ENCODE results near the gene TOMM20.

TOMM20 gene

GRCh38 chr1:235157150-235157549 is 28.5 kb upstream of the TOMM20 start:
- no peak overlapping the region for H2AFZ ChIP-seq (ENCODE audit: low read depth, low read length, severe bottlenecking)
- TF ChIP-seq EZH2phosphoT487 (conservative IDR thresholded peaks at IDR 0.05; ENCODE audit: low read length) (no peak), CTCF (IDR thresholded peaks at IDR 0.05; ENCODE audit: insufficient read depth, low read length, poor library complexity, severe bottlenecking) (no peak)
- no peak overlapping the region for H3K27ac ChIP-seq (ENCODE audit: low read depth, low read length)
- H4K20me1 ChIP-seq (ENCODE audit: low read depth, low read length): peaks cover 4% of the 10 kb centered on the region
- H3K9ac ChIP-seq (ENCODE audit: low read length): no peak overlapping the region
- no peak overlapping the region for H3K4me2 ChIP-seq (ENCODE audit: low read depth, low read length, poor library complexity, severe bottlenecking)
- no peaks in the 10 kb centered on the region for H3K27me3 ChIP-seq (ENCODE audit: low read length)
- 0 out of 2 replicates have a peak, but pooled peaks cover 3% of the 10 kb centered on the region for H3F3A ChIP-seq (ENCODE audit: insufficient read depth)
- H3K79me2 ChIP-seq (ENCODE audit: insufficient read depth, low read length): peaks cover 54% of the 10 kb centered on the region
- H3K9me2 ChIP-seq (replicated peaks; ENCODE audit: insufficient read depth, low read length): no peaks in the 10 kb centered on the region
- peaks cover 18% of the 10 kb centered on the region; the same call in 1 of the 2 replicates for H3K36me3 ChIP-seq (ENCODE audit: low read length)
- no peak overlapping the region for H3K4me3 ChIP-seq (ENCODE audit: insufficient read depth, low read length, poor library complexity, severe bottlenecking)
- no peaks in the 10 kb centered on the region for H3K9me3 ChIP-seq (ENCODE audit: insufficient read depth, low read length)

- H3K4me2 ChIP-seq (ENCODE audit: low read depth, low read length, poor library complexity, severe bottlenecking): no peak overlapping the region
- H3F3A ChIP-seq (ENCODE audit: insufficient read depth): 0 out of 2 replicates have a peak, but pooled peaks cover 3% of the 10 kb centered on the region
- H2AFZ ChIP-seq (ENCODE audit: low read depth, low read length, severe bottlenecking): no peak overlapping the region
- H3K36me3 ChIP-seq (ENCODE audit: low read length): peaks cover 21% of the 10 kb centered on the region; the same call in 1 of the 2 replicates
- peaks cover 54% of the 10 kb centered on the region for H3K79me2 ChIP-seq (ENCODE audit: insufficient read depth, low read length)
- no peaks in the 10 kb centered on the region for H3K9me2 ChIP-seq (replicated peaks; ENCODE audit: insufficient read depth, low read length)
- H3K27ac ChIP-seq (ENCODE audit: low read depth, low read length): no peak overlapping the region
- H3K27me3 ChIP-seq (ENCODE audit: low read length): no peaks in the 10 kb centered on the region
- H3K9me3 ChIP-seq (ENCODE audit: insufficient read depth, low read length): no peaks in the 10 kb centered on the region
- no peak for TF ChIP-seq CTCF (IDR thresholded peaks at IDR 0.05; ENCODE audit: insufficient read depth, low read length, poor library complexity, severe bottlenecking)
- no peak overlapping the region for H3K4me3 ChIP-seq (ENCODE audit: insufficient read depth, low read length, poor library complexity, severe bottlenecking)
- H3K9ac ChIP-seq (ENCODE audit: low read length): no peak overlapping the region
- peaks cover 4% of the 10 kb centered on the region for H4K20me1 ChIP-seq (ENCODE audit: low read depth, low read length)
Measured at GRCh38 chr1:235156740-235157139, 28.1 kb upstream of the TOMM20 start.

- H3K27ac ChIP-seq (ENCODE audit: low read depth, low read length): no peak overlapping the region
- no peak overlapping the region for H3K4me3 ChIP-seq (ENCODE audit: insufficient read depth, low read length, poor library complexity, severe bottlenecking)
- H3K9me2 ChIP-seq (replicated peaks; ENCODE audit: insufficient read depth, low read length): no peaks in the 10 kb centered on the region
- no peaks in the 10 kb centered on the region for H3K9me3 ChIP-seq (ENCODE audit: insufficient read depth, low read length)
- peaks cover 57% of the 10 kb centered on the region for H3K79me2 ChIP-seq (ENCODE audit: insufficient read depth, low read length)
- TF ChIP-seq EZH2phosphoT487 (conservative IDR thresholded peaks at IDR 0.05; ENCODE audit: low read length) (no peak), CTCF (IDR thresholded peaks at IDR 0.05; ENCODE audit: insufficient read depth, low read length, poor library complexity, severe bottlenecking) (no peak)
- peaks cover 24% of the 10 kb centered on the region; the same call in 1 of the 2 replicates for H3K36me3 ChIP-seq (ENCODE audit: low read length)
- H3K4me2 ChIP-seq (ENCODE audit: low read depth, low read length, poor library complexity, severe bottlenecking): no peak overlapping the region
- 0 out of 2 replicates have a peak, but pooled peaks cover 3% of the 10 kb centered on the region for H3F3A ChIP-seq (ENCODE audit: insufficient read depth)
- no peak overlapping the region for H2AFZ ChIP-seq (ENCODE audit: low read depth, low read length, severe bottlenecking)
- H3K27me3 ChIP-seq (ENCODE audit: low read length): no peaks in the 10 kb centered on the region
- no peak overlapping the region for H3K9ac ChIP-seq (ENCODE audit: low read length)
- peaks cover 4% of the 10 kb centered on the region for H4K20me1 ChIP-seq (ENCODE audit: low read depth, low read length)
Measured at GRCh38 chr1:235156265-235156664, 27.6 kb upstream of the TOMM20 start.
